Upper lobe of left lung (tissue), 4 donors: ENCODE results near the gene SUPT3H.

Experiments used
- EP300 ChIP-seq, 4 donors: sonication (generic); formaldehyde crosslinking; IDR thresholded peaks; one replicate each; pipeline ENCODE4 v1.5.1; 2017; ENCODE audit warnings: antibody characterized with exemption in 4 of 4, control low read depth in 2 of 4
- POLR2AphosphoS5 ChIP-seq, 2 donors: sonication (generic); formaldehyde crosslinking; IDR thresholded peaks; one replicate each; pipeline ENCODE4 v1.5.1; 2017; ENCODE audit warnings: antibody characterized with exemption in 2 of 2
- TF ChIP-seq, protein P1 (sequence below), 6 experiments: fragments of 450-650 bp in 4 of 6; fragments of 200-600 bp in 2 of 6; sonication (generic) in 2 of 6; IDR thresholded peaks; one replicate each; pipeline ENCODE4 v1.5.1; 2016 to 2019; ENCODE audit warnings: antibody characterized with exemption in 6 of 6

DNA sequence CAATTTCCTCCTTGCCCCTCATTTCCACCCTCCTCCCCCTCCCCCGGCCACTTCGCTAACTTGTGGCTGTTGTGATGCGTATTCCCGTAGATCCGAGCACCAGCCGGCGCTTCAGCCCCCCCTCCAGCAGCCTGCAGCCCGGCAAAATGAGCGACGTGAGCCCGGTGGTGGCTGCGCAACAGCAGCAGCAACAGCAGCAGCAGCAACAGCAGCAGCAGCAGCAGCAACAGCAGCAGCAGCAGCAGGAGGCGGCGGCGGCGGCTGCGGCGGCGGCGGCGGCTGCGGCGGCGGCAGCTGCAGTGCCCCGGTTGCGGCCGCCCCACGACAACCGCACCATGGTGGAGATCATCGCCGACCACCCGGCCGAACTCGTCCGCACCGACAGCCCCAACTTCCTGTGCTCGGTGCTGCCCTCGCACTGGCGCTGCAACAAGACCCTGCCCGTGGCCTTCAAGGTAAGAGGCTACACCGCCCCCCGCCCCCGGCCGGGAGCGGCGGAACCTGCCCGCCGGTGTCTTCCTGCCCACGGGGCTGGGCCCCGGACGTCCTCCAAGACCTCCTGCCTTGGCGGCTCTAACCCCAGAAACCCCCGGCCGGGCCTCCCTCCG is 44.9 kb upstream of the SUPT3H start:
- TF ChIP-seq, protein P1, sequence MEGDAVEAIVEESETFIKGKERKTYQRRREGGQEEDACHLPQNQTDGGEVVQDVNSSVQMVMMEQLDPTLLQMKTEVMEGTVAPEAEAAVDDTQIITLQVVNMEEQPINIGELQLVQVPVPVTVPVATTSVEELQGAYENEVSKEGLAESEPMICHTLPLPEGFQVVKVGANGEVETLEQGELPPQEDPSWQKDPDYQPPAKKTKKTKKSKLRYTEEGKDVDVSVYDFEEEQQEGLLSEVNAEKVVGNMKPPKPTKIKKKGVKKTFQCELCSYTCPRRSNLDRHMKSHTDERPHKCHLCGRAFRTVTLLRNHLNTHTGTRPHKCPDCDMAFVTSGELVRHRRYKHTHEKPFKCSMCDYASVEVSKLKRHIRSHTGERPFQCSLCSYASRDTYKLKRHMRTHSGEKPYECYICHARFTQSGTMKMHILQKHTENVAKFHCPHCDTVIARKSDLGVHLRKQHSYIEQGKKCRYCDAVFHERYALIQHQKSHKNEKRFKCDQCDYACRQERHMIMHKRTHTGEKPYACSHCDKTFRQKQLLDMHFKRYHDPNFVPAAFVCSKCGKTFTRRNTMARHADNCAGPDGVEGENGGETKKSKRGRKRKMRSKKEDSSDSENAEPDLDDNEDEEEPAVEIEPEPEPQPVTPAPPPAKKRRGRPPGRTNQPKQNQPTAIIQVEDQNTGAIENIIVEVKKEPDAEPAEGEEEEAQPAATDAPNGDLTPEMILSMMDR (IDR thresholded peaks at IDR 0.05), result no peak
- no peak for TF ChIP-seq EP300 (IDR thresholded peaks at IDR 0.05)
- TF ChIP-seq POLR2AphosphoS5 (IDR thresholded peaks at IDR 0.05), result peak in 1 of 2 donors; percentile 13
